GM12874 (cell line): ENCODE results near the gene UBE2N.

ENCODE experiments used
- TF ChIP-seq, protein P1 (sequence below): IDR thresholded peaks from 2 replicates; pipeline ENCODE4 v1.5.1; 2011; ENCODE audit warnings: low read depth, mild to moderate bottlenecking, control low read depth, low read length, moderate library complexity; ENCODE audit not compliant: insufficient read depth

The UBE2N gene

DNA sequence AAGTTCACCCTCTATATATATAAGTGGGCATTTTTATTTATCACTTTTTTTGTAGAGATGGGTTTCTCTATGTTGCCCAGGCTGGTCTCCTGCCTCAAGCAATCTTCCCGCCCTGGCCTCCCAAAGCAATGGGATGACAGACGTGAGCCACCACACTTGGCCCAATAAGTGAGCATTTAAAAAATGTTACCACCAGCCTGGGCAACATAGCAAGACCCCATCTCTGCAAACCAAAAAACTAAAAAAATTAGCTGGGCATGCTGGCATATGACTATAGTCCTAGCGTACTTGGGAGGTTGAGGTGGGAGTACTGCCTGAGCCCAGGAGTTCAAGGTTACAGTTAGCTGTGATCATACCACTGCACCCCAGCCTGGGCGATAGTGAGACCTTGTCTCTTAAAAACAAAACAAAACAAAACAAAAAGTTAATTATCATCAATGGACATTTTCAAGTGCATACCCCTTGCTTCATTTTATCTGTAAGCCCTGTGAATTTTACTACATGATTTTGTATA is 23.7 kb downstream of the UBE2N start:
- TF ChIP-seq, protein P1, sequence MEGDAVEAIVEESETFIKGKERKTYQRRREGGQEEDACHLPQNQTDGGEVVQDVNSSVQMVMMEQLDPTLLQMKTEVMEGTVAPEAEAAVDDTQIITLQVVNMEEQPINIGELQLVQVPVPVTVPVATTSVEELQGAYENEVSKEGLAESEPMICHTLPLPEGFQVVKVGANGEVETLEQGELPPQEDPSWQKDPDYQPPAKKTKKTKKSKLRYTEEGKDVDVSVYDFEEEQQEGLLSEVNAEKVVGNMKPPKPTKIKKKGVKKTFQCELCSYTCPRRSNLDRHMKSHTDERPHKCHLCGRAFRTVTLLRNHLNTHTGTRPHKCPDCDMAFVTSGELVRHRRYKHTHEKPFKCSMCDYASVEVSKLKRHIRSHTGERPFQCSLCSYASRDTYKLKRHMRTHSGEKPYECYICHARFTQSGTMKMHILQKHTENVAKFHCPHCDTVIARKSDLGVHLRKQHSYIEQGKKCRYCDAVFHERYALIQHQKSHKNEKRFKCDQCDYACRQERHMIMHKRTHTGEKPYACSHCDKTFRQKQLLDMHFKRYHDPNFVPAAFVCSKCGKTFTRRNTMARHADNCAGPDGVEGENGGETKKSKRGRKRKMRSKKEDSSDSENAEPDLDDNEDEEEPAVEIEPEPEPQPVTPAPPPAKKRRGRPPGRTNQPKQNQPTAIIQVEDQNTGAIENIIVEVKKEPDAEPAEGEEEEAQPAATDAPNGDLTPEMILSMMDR = no peak

DNA sequence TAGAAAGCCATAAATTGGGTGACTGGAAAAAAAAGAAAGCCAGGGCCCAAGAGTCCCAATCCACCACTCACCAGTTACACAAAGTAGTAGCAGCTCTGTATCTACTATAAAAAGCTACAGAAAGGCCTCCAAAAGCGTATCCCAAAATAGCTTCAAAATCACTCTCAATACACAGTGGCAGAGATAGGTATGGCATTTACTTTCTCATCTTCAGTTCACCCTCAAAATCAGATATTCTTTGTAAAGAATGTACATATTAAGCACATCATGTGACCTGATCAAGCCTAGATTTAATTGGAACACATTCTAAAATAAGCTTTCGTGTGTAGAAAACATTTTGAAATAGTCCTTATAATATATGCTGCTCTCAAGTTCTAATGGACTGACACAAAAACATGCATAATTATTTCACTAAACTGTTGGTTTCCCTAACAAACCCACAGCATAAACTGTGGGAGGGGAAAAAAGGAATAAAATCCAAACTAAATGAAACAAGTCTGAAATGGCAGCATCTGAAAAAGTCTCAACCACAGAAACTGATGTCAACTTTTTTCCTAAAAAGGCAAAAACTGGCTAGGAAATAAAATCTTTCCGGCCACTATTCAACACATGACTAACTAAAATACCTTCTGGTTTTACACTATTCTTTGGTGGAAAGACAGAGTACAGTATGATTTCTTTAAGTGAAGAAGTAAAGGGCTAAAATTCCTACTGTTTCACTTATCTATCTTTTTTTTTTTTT is 25.9 kb downstream of the UBE2N start:
- TF ChIP-seq, protein P1 = no peak

DNA sequence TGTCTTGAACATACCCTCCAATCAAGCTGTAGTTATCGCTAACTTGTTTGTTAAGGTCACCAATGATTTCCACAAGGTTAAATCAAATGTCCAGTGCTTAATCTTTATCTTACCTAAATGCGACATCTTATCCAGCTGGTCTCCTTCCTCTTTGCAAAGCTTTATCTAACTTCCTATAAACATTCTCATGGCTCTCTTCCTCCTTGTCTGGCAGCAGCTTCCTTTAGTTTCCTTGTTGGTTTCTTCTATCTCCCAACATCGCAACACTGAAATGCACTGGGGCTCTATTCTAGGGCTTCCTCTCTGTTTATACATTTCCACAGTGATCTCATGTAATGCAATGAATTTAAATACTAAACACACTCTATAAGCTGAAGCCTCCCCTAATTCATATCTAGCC is 28.7 kb downstream of the UBE2N start:
- TF ChIP-seq, protein P1 = no peak

DNA sequence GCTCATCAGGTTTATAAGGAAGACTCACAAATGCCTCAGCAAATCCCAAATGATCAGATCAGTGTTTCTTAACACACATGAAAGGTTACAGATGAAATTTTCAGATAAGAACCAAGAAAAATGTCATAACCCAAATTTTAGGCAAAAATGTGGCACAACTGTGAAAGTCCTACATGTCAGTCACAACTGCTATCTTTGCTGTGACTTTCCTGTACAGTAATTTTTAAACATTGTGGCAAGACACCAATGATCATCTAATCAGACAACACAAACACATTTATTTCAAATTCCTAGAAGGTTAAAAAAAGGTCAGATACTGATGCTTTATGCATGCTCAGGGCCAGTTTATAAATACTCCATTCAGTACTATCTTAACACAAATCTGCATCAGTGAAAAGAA is 32.9 kb downstream of the UBE2N start:
- TF ChIP-seq, protein P1 = no peak

DNA sequence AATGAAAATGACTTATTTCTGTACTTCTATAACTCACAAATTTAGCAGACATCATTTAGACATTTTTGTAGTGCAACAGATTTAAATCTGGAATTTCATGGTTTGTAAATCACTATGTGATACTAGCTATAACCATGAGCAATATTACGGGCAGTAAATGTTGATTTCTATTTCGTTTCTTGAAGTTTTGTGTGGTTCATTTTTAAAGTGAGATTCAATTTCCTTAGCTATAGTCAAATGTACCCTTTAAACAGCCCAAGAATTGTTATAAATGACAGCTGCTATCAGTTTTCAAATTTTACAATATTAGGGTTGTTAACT is 33.8 kb downstream of the UBE2N start:
- TF ChIP-seq, protein P1 = no peak

DNA sequence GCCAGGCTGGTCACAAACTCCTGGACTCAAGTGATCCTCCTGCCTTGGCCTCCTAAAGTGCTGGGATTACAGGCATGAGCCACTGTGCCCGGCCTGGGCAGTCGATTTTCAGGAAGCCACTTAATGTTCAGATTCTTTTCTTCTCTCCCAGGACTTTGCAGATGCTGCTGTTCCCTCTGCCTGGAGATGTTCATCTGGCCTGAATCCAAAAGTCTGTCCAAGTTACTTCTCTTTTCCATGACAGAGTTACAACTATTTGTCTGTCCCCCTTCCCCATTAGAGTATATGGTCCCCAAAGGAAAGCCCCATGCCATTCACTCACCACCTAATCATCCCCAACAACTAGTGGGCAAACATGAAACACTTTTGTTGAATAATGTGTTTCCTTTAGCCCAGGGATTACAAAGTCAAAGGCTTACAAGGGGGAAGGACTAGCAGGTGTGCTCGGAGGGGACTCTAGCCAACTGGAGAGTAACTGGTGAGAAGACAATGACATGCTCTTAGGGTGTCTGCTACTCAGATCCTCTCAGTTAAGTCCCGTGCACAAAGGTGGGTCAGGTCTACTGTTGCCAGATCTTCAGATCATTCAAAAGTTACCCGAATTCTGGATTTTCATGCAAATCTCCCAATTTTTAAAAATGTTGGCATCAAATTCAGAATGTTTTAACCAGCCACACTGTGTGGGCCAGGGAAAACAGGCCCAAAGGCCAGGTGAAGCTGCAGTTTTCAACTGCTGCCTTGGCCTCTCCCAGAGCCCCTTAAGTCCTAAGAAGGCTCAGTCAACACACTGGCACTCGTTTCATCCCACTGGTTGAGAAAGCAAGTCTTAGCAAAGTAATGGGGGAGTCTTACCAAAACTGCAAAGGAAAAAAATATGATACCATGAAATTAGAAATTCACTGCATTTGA is 34.4 kb downstream of the UBE2N start:
- TF ChIP-seq, protein P1 = no peak
